DMS53 treated with DMSO at 0.1 percent for 48 hours (cell line): ENCODE results near the gene LNPEP.
"Not testable (repeated sequence)": the region's sequence is repeated elsewhere in the genome, so short reads cannot be mapped to it uniquely, and the experiment has no call there.

Source experiments
- DNase-seq: peaks from one replicate; lab custom pipeline; 2025; ENCODE audit not compliant: unreplicated experiment; lab: John Stamatoyannopoulos, UW

Gene LNPEP

DNA sequence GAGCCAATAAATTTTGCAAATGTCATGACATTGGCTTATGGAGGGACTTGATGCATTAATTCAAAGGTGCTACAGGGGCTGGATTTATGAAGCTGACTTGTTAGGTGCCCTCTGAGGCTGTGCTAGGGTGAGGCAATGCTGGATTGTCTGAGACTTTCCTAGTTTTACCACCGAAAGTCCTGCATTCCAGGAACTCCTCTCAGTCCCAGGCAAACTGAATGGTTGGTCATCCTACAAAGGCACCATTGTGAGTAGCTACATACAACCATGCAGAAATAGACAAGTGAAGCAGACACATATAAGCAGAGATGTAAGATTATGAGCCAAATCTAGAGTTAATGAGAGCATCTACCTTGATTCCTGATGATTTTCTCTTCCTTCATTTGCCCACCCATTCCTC is 111.2 kb downstream of the LNPEP start:
- no peak for DNase-seq

DNA sequence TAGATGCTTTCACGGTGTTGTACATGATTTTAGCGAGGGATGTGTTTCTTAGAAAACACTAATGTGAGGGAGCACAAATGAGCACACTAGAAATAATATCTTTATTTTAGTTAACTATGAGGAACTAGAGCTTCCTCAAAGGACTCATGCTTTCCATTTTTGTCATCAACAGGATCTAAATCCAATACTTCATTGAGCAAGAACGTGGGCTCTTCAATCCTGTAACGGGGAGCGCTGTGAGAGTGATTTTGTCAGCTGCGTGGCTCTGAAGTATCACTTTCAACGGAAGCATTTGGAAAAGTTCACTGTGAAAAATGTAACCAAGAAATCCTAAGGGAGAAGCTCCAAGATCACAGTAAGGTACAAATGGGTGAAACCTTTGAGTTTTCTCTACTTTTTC is 113.3 kb downstream of the LNPEP start:
- DNase-seq = no peak

DNA sequence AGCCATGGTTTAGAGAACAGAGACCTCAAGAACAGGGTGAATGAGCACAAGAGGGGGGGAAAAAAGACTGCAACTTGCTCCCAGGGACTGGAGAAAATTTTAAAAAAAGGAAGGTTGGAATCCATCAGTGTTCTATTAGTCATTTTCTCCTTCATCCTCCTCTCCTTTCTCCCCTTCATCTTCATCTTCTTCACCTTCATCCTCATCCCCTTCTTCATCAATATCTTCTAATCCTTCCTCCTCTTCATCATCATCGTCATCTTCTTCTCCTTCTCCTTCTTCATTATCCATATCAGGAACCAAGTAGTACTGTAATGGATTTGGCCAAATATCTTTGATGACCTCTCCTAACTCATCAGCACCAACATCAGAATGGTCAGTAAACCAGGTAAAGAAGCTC is 120.4 kb downstream of the LNPEP start:
- no peak for DNase-seq

DNA sequence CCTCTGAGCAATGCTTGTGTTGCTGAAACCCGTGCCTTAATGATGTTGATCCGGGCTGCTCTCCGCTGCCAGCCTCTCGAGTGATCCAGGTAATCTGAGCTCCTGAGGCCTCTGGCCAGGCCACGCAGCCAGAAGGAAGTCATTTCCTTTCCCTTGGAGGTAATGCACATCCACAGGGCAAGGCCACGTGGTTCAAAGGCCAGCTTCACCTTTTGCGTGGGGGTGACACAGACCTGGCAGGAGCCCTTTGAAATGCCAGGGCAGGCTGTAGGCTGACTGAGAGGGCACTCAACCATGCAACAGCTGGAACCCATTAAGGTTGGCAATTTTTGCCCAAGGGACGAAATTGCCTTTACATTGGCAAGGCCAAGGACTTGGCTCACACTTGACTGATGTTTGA is 126.2 kb downstream of the LNPEP start:
- no peak for DNase-seq

DNA sequence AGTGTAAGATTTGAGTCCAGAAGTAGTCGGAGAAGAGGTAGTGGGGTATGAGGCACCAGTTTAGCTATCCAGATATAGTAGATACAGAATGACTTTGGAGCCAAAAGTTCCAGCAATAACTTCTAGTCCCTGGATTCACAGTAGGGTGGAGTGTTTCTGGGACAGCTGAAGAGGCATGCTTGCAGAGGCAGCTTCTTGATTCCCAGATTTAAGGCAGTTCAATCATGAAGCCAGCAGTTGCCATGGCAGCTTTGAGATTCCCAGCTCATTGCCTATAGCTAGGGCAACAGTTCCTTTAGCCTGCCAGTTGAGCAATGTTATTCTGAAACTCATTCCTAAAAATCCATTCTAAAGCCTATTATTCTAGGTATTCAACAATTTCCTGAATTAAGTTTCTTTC is 127.4 kb downstream of the LNPEP start:
- no peak for DNase-seq

DNA sequence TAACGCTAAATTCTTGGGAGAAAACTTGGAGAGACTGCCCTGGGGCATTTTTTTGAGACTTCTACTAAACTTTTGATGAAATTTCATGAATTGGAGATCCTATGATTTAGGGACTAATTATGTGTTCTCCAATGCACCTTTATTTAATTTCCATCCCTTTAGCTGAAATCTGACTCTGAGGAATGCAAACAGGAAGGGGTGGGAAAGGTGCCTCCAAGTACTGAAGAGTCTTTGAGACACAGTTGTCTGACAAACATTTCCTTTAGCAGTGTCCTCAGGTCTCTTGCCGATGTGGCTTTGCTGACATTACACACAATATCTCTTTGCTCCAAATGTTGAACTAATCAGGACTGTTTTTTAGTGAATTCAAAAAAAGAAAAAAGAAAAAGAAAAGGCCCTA is 129.6 kb downstream of the LNPEP start:
- no peak for DNase-seq

DNA sequence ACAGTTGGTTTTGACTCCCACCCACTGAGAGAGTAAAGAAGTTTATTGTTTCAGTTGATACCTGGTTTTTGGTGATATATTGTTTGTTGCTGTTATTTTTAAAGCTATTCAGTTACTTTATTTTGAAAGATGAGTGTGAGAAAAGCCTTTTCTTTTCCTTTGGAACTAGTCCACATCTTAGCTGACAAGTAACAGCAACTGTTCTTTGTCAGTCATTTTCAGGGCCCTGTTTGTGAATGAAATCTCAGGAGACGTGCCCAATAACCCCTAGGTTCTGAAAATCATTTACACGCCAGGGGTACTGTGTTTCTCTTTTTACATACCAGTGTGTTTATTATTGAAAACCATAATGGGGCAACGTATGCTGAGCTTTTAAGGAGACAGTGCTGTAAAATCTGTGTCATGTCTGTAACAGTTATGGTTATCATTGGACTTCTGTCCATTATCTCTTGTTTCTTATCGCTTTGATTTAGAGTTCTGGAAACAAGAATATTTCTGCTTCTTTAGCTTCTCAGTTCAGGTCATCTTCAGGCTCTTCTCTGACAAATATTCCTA is 131.5 kb downstream of the LNPEP start:
- DNase-seq = no peak

DNA sequence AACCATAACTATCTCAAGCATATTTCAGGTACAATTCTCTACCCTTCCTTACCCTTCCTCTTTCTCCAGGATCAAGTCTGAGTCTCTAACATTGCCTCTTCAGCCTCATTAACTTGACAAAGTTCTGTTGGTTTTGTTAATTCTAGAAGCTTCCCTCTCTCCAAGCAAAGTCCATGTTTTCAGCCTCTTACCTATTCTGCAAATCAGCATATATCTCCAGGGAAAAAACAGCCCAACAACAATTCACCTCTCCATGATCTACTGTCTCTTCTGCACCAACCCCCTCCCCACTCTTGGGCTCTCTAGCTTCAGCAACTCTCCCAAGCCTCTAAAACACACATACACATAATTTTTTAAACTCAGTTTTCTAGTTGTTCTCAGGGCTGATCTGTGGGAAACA is 134.4 kb downstream of the LNPEP start:
- DNase-seq = no peak

DNA sequence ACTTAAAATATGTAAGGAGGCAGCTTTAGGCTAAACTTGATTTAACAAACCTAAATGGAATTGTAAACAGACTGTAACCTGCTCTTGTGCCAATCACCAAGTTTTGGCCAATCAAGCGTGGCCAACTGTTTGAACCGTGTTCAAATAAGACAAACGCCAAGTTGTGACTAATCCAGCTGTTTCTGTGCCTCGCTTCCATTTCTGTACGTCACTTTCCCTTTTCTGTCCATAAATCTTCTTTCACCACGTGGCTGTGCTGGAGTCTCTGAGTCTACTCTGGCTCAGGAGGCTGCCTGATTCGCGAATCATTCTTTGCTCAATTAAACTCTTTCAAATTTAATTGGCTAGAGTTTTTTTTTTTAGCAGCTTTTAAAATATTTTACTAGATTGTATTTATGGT is 135.2 kb downstream of the LNPEP start:
- DNase-seq = no peak

DNA sequence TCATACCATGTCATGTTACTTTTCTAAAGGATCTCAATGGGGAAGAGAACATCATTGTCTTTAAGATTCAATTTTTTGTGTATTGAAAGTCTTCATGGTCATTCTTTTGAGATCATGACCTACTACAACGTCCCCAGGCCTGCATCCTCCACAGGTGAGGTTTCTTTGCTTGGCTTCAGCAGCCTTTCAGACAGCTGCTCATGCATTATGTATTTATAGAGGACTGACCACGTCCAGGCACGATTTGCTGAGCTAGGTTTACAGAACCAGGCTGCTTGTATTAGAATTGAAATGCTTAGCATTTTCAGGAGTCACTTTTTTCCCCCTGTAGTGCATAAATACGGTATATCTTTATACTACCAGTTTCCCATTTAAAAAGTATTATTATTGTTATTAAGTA is 136.1 kb downstream of the LNPEP start:
- DNase-seq = no peak

DNA sequence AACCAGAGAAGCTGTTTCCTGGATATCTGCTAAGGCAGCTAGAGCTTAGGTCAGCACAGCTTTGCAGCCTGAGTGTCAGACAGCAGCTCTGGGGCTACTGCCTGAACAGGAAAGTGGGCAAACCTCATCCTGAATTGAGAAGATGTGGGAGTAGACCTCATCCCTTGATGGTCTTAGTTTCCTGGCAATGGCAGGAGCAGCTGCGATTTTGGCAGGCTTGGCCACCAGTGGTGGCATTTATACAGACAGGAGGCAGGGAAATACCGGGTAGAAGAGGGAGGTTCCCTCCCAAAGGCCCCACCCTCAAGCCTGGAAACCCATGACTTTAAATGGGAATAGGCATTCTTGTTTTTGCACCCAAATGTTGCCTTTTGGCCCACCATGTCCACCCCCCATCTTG is 136.8 kb downstream of the LNPEP start:
- no peak for DNase-seq

DNA sequence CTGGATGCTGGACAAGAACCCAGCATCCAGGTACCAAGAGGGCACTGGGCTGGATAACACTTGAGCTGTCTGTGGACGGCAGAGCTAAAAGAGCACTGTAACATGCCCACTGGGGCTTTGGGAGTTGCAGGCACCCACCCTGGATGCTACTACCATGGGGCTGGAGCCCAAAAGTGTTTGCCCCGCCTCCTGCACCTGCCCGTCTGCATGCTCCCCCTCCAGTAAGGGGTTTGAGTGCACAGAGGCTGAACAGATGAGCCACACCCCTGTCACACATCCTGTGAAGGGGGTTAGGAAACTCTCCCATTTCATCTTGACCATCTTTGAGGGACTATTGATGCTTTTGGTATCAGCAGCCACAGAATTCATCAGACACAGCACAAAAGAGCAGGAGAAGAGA is 137.5 kb downstream of the LNPEP start:
- no peak for DNase-seq

DNA sequence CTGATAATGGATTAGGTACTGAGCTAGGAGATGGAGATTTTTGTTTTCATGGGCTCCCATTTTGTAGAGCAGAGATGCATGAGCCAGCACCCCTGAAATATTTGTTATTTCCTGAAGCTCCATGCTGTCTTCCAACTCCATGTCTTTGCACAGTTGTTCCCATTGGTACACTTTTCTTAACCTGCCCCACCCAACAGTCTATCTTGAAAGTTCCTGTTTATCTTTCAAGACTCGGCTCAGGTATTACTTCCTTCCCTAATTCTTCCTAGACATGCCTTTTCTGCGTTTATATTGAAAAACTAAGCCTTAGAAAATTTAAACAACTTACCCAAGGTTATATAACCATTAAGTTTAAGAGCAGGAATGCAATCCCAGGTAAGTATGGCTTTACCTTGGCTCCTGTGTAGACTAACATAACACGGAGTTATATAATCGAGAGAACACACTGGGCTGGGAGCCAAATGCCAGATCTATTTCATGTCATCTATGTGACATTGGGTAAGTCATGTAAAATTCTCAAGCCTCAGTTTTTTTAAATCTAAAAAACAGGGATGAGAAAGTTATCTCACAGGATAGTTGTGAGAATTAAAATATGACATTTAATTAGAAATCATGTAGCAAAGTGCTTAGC is 139.1 kb downstream of the LNPEP start:
- no peak for DNase-seq

DNA sequence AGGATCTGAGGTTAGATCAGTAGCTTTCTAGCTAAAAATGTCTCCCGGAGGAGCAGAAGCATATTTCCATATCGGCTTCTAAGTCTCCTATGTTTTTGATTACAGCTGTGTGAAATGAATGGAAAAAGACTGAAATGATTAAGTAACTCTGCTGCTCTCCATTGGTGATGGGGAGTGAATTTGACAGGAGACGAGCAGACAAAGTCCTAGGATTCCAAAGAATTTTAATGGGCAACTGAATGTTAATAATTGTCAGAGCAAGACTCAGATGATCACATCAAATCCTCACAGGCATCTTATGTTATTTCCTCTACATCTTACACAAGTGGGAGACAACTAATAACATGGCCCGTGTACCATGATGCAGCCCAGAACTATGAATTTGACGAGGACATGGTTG is 139.8 kb downstream of the LNPEP start:
- DNase-seq = no peak

DNA sequence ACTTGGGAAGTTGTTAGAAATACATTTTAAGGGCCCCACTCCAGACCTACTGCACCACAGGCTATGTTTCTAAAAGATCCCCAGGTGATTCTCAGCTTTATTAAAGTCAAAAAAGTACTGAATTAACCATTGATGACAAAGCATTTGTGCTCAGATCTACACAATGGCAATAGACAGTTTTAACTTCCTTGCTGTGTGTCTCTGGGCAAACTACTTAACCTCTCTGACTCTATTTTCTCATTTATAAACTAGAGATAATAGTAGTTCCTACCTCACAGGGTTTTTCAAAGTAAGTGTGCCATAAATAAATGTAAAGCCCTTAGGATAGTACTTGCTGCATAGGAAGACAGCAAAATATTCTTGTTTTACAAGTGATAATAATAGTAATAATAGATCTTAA is 140.2 kb downstream of the LNPEP start:
- DNase-seq = no peak

DNA sequence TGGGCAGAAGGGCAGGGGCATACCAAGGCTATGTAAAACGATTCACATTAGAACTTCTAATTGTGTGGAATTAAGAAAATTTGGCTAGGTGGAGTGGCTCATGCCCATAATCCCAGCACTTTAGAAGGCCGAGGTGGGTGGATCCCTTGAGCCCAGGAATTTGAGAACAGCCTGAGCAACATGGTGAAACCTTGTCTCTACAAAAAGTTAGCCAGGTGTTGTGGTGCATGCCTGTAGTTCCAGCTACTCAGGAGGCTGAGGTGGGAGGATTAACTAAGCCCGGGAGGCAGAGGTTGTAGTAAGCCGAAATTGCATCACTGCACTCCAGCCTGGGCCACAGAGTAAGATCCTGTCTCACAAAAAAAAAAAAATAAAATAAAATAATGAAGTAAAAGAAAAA is 141.4 kb downstream of the LNPEP start:
- DNase-seq = no peak

DNA sequence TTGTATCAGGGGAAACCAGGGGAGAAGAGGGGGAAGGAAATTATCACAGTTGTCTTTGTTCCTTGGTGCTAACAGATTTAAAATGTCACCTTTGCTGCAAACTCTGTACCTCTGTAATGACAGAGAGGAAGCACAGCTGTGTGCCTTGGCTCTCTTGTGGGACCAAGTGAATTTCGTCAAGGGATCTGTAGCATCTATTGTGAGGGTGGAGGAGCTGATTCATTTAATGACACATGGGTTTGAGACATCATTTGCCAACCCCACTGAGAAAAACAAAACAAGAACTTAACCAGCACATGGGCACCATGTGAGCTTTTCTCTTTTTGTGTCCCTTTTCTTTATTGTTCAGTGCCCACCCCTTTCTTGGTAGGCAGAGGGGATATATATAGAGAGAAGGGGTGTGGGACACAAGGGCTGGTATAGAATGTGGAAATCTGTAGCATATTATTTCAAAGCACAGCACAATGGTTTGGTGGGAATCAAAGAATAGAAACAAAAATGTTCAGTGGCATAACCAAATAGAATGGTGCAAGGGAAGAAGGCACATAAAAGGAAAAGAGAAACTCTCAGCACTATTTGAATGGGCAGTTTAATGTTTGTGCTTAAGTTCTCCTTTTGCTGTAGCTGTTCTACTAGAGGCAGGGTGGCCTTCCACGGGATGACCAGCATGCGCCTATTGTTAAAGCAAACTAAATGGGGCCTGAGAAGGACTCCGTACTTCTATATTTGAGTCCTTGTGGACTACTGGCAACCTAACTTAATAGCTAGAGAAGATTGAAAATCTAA is 143.3 kb downstream of the LNPEP start:
- no peak for DNase-seq

DNA sequence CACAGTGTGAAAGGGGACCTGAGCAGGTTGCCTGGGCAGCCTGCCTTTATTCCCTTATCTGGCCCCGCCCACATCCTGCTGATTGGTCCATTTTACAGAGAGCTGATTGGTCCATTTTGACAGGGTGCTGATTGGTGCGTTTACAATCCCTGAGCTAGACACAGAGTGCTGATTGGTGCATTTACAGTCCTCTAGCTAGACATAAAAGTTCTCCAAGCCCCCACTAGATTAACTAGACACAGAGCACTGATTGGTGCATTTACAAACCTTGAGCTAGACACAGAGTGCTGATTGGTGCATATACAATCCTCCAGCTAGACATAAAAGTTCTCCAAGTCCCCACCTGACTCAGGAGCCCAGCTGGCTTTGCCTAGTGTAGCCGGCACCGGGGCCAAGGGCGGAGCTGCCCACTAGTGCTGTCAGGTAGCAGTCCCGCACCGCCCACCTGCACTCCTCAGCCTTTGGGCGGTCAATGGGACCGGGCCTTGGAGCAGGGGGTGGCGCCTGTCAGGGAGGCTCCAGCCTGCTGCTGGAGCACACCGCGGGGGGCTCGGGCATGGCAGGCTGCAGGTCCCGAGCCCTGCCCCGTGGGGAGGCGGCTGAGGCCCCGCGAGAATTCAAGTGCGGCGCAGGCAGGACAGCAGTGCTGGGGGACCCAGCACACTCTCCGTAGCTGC is 149.0 kb downstream of the LNPEP start:
- not testable (repeated sequence) for DNase-seq

DNA sequence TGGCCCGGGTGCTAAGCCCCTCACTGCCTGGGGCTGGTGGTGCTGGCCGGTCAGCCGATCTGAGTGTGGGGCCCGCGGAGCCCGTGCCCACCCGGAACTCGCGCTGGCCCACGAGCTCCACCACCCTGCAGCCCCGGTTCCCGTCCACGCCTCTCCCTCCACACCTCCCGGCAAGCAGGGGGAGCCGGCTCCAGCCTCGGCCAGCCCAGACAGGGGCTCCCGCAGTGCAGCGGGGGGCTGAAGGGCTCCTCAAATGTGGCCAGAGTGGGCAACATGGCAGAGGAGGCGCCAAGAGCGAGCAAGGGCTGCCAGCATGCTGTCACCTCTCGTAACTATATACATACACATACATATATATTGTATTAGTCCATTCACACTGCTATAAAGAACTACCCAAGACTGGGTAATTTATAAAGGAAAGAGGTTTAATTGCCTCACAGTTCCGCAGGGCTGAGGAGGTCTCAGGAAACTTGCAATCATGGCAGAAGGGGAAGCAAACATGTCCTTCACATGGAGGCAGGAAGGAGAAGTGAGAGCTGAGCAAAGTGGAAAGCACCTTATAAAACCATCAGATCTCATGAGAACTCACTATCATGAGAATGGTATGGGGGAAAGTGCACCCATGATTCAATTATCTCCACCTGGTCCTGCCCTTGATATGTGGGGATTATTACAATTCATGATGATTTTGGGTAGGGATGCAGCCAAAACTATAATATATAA is 149.7 kb downstream of the LNPEP start:
- no peak for DNase-seq
